RKO (cell line): ENCODE measurements around the gene LRRC7.
A peak's percentile ranks its signal among the peaks of the same experiment; 100 is the strongest.
"Not testable (repeated sequence)": the region's sequence is repeated elsewhere in the genome, so short reads cannot be mapped to it uniquely, and the experiment has no call there.

ENCODE experiments used
- DNase-seq: peaks from one replicate; pipeline ENCODE4 v3.0.0-alpha.2; 2016; ENCODE audit warnings: low spot score

The LRRC7 gene

GRCh38 chr1:69888016-69888415, 320.3 kb downstream of the LRRC7 start:
- not testable (repeated sequence) for DNase-seq

- no peak for DNase-seq
Observed at GRCh38 chr1:69888657-69889056, 320.9 kb downstream of the LRRC7 start.

GRCh38 chr1:69898403-69898947, 330.8 kb downstream of the LRRC7 start:
- no peak for DNase-seq

- no peak for DNase-seq
Observed at GRCh38 chr1:69911301-69911801, 343.6 kb downstream of the LRRC7 start.

- no peak for DNase-seq
Observed at GRCh38 chr1:69913977-69914376, 346.3 kb downstream of the LRRC7 start.

GRCh38 chr1:69914976-69915765, 347.4 kb downstream of the LRRC7 start:
- no peak for DNase-seq

GRCh38 chr1:69919129-69919921, 351.6 kb downstream of the LRRC7 start:
- DNase-seq = no peak

- DNase-seq = no peak
Observed at GRCh38 chr1:69919922-69920273, 352.2 kb downstream of the LRRC7 start.

GRCh38 chr1:69920426-69920825, 352.7 kb downstream of the LRRC7 start:
- DNase-seq = no peak

GRCh38 chr1:69921486-69921885, 353.8 kb downstream of the LRRC7 start:
- no peak for DNase-seq

- not testable (repeated sequence) for DNase-seq
Observed at GRCh38 chr1:69928234-69928633, 360.5 kb downstream of the LRRC7 start.

- peak; percentile 7 for DNase-seq
Observed at GRCh38 chr1:69929308-69930057, 361.8 kb downstream of the LRRC7 start.

GRCh38 chr1:69930396-69930795, 362.7 kb downstream of the LRRC7 start:
- no peak for DNase-seq

- no peak for DNase-seq
Observed at GRCh38 chr1:69932760-69933159, 365.0 kb downstream of the LRRC7 start.

GRCh38 chr1:69940231-69940630, 372.5 kb downstream of the LRRC7 start:
- DNase-seq = no peak

GRCh38 chr1:69940816-69941215, 373.1 kb downstream of the LRRC7 start:
- DNase-seq = no peak

GRCh38 chr1:69943030-69943429, 375.3 kb downstream of the LRRC7 start:
- DNase-seq = no peak

- no peak for DNase-seq
Observed at GRCh38 chr1:69946935-69947334, 379.2 kb downstream of the LRRC7 start.

GRCh38 chr1:69947837-69948236, 380.1 kb downstream of the LRRC7 start:
- peak; percentile 22 for DNase-seq

GRCh38 chr1:69952676-69953075, 385.0 kb downstream of the LRRC7 start:
- no peak for DNase-seq

GRCh38 chr1:69962452-69962851, 394.7 kb downstream of the LRRC7 start:
- DNase-seq = not testable (repeated sequence)

GRCh38 chr1:69967245-69967766, 399.6 kb downstream of the LRRC7 start:
- no peak for DNase-seq
